Neural cell (in vitro differentiated cells): ENCODE measurements around the gene LHFPL2. TPM values are rescaled to one million over a fixed set of nuclear protein-coding genes. Genes with fewer than 3 reads are reported as not detected.

Experiments used
- H2AFZ ChIP-seq: fragments of 200-600, 300-800 bp; sonication (generic), shearing (Covaris generic); 2 replicates; pipeline ENCODE4 v1.6.0; 2014; ENCODE audit warnings: low read depth, mild to moderate bottlenecking, antibody characterized with exemption, low read length, moderate library complexity
- H3F3A ChIP-seq: fragments of 200-600 bp; shearing (Covaris generic); 2 replicates; pipeline ENCODE4 v1.6.1; 2016; ENCODE audit warnings: mild to moderate bottlenecking, moderate library complexity, mixed read lengths, antibody characterized with exemption, low read length; ENCODE audit not compliant: insufficient read depth, poor library complexity, severe bottlenecking
- H3K27ac ChIP-seq: fragments of 200-600, 300-800 bp; sonication (generic), shearing (Covaris generic); 2 replicates; pipeline ENCODE4 v1.5.1; 2014; ENCODE audit warnings: mild to moderate bottlenecking, low read length, moderate library complexity
- H3K27me3 ChIP-seq: fragments of 300-800, 200-600 bp; sonication (generic), shearing (Covaris generic); 2 replicates; pipeline ENCODE4 v1.6.0; 2014; ENCODE audit warnings: mild to moderate bottlenecking, low read depth, low read length, moderate library complexity; ENCODE audit not compliant: insufficient read depth
- H3K36me3 ChIP-seq: fragments of 300-800, 200-600 bp; sonication (generic), shearing (Covaris generic); 2 replicates; pipeline ENCODE4 v1.5.1; 2014; ENCODE audit warnings: mild to moderate bottlenecking, antibody characterized with exemption, low read length, moderate library complexity; ENCODE audit not compliant: insufficient read depth
- H3K4me2 ChIP-seq: fragments of 300-800, 200-600 bp; sonication (generic), shearing (Covaris generic); 2 replicates; pipeline ENCODE4 v1.6.0; 2014; ENCODE audit warnings: mild to moderate bottlenecking, low read length
- H3K4me3 ChIP-seq: fragments of 300-800, 200-600 bp; sonication (generic), shearing (Covaris generic); 2 replicates; pipeline ENCODE4 v1.5.1; 2014; ENCODE audit warnings: mild to moderate bottlenecking, low read length, moderate library complexity
- H3K79me2 ChIP-seq: fragments of 200-600 bp; shearing (Covaris generic); replicated peaks from 2 replicates; pipeline ENCODE4 v1.6.0; 2014; ENCODE audit warnings: mild to moderate bottlenecking, low read length, moderate library complexity; ENCODE audit not compliant: insufficient read depth
- H3K9ac ChIP-seq: fragments of 300-800, 200-600 bp; sonication (generic), shearing (Covaris generic); 2 replicates; pipeline ENCODE4 v1.6.1; 2016; ENCODE audit warnings: mild to moderate bottlenecking, low read length, mixed read lengths
- H3K9me2 ChIP-seq: fragments of 200-600 bp; shearing (Covaris generic); 2 replicates; pipeline ENCODE4 v1.6.1; 2016; ENCODE audit warnings: mild to moderate bottlenecking, low read length, mixed read lengths; ENCODE audit not compliant: insufficient read depth
- H3K9me3 ChIP-seq: fragments of 200-600, 300-800 bp; sonication (generic), shearing (Covaris generic); 2 replicates; pipeline ENCODE4 v1.6.1; 2016; ENCODE audit warnings: mild to moderate bottlenecking, mixed run types, low read length, moderate library complexity, mixed read lengths
- H4K20me1 ChIP-seq: fragments of 200-600 bp; shearing (Covaris generic); 2 replicates; pipeline ENCODE4 v1.6.1; 2016; ENCODE audit warnings: mild to moderate bottlenecking, mixed run types; ENCODE audit not compliant: insufficient read depth
- CTCF ChIP-seq: fragments of 450-650 bp; IDR thresholded peaks from 2 replicates; pipeline ENCODE4 v1.5.1; 2014; ENCODE audit warnings: antibody characterized with exemption, mild to moderate bottlenecking, moderate library complexity; ENCODE audit not compliant: poor library complexity, severe bottlenecking
- EP300 ChIP-seq: fragments of 450-650 bp; conservative IDR thresholded peaks from 2 replicates; pipeline ENCODE4 v1.6.1; 2014; ENCODE audit warnings: antibody characterized with exemption, mild to moderate bottlenecking, moderate library complexity; ENCODE audit not compliant: poor library complexity, severe bottlenecking
- EZH2 ChIP-seq: fragments of 200-600, 300-800 bp; shearing (Covaris generic), sonication (generic); IDR thresholded peaks from 2 replicates; pipeline ENCODE4 v1.6.1; 2014; ENCODE audit warnings: antibody characterized with exemption, low read length, borderline replicate concordance, mild to moderate bottlenecking; ENCODE audit not compliant: insufficient read depth, poor library complexity, severe bottlenecking
- MXI1 ChIP-seq: fragments of 450-650 bp; conservative IDR thresholded peaks from 2 replicates; pipeline ENCODE4 v1.6.1; 2014; ENCODE audit warnings: antibody characterized with exemption, mild to moderate bottlenecking; ENCODE audit not compliant: poor library complexity, severe bottlenecking
- POLR2AphosphoS5 ChIP-seq: IDR thresholded peaks from 2 replicates; pipeline ENCODE4 v1.6.1; 2012
- RAD21 ChIP-seq: fragments of 450-650 bp; conservative IDR thresholded peaks from 2 replicates; pipeline ENCODE4 v1.6.1; 2014; ENCODE audit warnings: antibody characterized with exemption, mild to moderate bottlenecking, moderate library complexity
- REST ChIP-seq: IDR thresholded peaks from 2 replicates; pipeline ENCODE4 v1.6.1; 2012; ENCODE audit warnings: borderline replicate concordance
- SMC3 ChIP-seq: fragments of 450-650 bp; conservative IDR thresholded peaks from 2 replicates; pipeline ENCODE4 v1.6.1; 2014; ENCODE audit warnings: antibody characterized with exemption, mild to moderate bottlenecking, moderate library complexity; ENCODE audit not compliant: poor library complexity
- TAF1 ChIP-seq: IDR thresholded peaks from 2 replicates; pipeline ENCODE4 v1.6.1; 2012; ENCODE audit warnings: low read depth
- polyA plus RNA-seq: library from polyadenylated mRNA; depleted of rRNA; stranded (reverse); fragments of >200 nt; gene quantifications from 2 replicates; pipeline ENCODE4 v1.2.3, GENCODE V29; 2014

LHFPL2 gene
- polyA plus RNA-seq, 1 donor from 2014 or later: 1.6 TPM

- Histone ChIP-seq H3K9me2 (no peaks in the 10 kb centered on the region), H3K27me3 (no peaks in the 10 kb centered on the region), H2AFZ (no peak overlapping the region), H4K20me1 (no peaks in the 10 kb centered on the region), H3K9me3 (no peaks in the 10 kb centered on the region), H3K79me2 (no peaks in the 10 kb centered on the region), H3K36me3 (no peaks in the 10 kb centered on the region), H3F3A (no peaks in the 10 kb centered on the region), H3K27ac (no peak overlapping the region), H3K4me2 (no peak overlapping the region), H3K4me3 (no peak overlapping the region), H3K9ac (no peak overlapping the region)
- TF ChIP-seq SMC3: no peak
- no peak for TF ChIP-seq EP300
- no peak for TF ChIP-seq MXI1
- TF ChIP-seq POLR2AphosphoS5: no peak
- no peak for TF ChIP-seq RAD21
- TF ChIP-seq REST: no peak
- TF ChIP-seq CTCF: no peak
- no peak for TF ChIP-seq TAF1
- TF ChIP-seq EZH2: no peak
These were observed 47.7 kb downstream of the LHFPL2 start for GRCh38 chr5:78600687-78601414.

GRCh38 chr5:78598973-78599372, 49.6 kb downstream of the LHFPL2 start:
- Histone ChIP-seq H3K27ac (no peak overlapping the region), H3K79me2 (no peaks in the 10 kb centered on the region), H2AFZ (no peak overlapping the region), H3K9ac (no peak overlapping the region), H4K20me1 (no peaks in the 10 kb centered on the region), H3K9me2 (no peaks in the 10 kb centered on the region), H3K4me3 (no peak overlapping the region), H3K27me3 (no peaks in the 10 kb centered on the region), H3K9me3 (no peaks in the 10 kb centered on the region), H3K36me3 (no peaks in the 10 kb centered on the region), H3F3A (no peaks in the 10 kb centered on the region), H3K4me2 (no peak overlapping the region)
- no peak for TF ChIP-seq POLR2AphosphoS5
- no peak for TF ChIP-seq EZH2
- no peak for TF ChIP-seq RAD21
